Stomach (tissue), 4 donors: ENCODE results near the gene TMEM119.

Experiments
- CTCF ChIP-seq, 7 experiments: fragments of 450-650 bp in 4 of 7; fragments of 200-600 bp in 3 of 7; sonication (generic) in 3 of 7; IDR thresholded peaks; one replicate each; pipeline ENCODE4 v1.5.1; 2016 to 2019; ENCODE audit warnings: antibody characterized with exemption in 7 of 7, control low read depth in 2 of 7, mild to moderate bottlenecking in 1 of 7
- EP300 ChIP-seq: sonication (generic); formaldehyde crosslinking; IDR thresholded peaks from one replicate; pipeline ENCODE4 v1.6.1; 2017; ENCODE audit warnings: antibody characterized with exemption
- POLR2A ChIP-seq, 4 donors: fragments of 450-650 bp; IDR thresholded peaks; one replicate each; pipeline ENCODE4 v1.6.1; 2016; ENCODE audit warnings: antibody characterized with exemption in 4 of 4, control low read depth in 2 of 4, mild to moderate bottlenecking in 1 of 4, moderate library complexity in 1 of 4

GRCh38 chr12:108642269-108642870 is 44.5 kb upstream of the TMEM119 start:
- TF ChIP-seq CTCF (IDR thresholded peaks at IDR 0.05) (no peak), POLR2A (IDR thresholded peaks at IDR 0.05) (no peak), EP300 (no peak)
